ENCODE results near the gene ATAD2B.
A peak's percentile ranks its signal among the peaks of the same experiment; 100 is the strongest.

DNA sequence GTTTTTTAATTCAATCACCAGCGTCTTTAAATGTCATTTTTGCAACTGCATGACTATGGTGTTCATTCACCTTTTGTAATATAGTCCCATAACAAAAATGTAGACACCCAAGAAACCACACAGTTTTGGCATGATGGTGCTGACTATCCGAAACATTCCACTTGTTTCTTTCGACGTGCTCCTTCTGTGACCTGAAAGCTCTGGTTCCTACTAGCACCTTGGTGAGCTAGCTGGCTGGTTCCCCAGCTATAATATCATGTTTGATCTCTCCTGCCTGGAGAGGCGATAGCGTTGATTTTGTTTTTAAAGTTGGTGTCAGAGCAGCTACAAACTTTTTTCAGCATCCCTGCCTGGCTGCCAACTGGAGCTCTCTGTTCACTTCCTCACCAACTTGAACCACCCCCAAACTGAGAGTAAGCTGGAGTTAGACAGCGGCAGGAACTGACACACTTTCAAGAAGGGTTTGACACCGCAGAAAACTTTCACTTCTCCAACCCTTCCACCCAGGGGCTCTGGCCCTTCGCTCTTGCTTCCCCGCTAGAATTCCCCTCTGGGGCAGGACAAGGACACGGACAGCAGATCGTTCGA lies 1.1 kb downstream of the ATAD2B start:
- TF ChIP-seq CTCF (IDR thresholded peaks at IDR 0.05): no peak
- peak in 2 of 3 donors; percentile 16 to 48 for TF ChIP-seq POLR2A (IDR thresholded peaks at IDR 0.05)

All from body of pancreas (tissue), 4 donors.